Activated CD4-positive, alpha-beta T cell treated with anti-CD3 and anti-CD28 coated beads, Interleukin-2, amount 50 U/mL, for 4 hours (primary cell): Measurements from ENCODE around the gene FOCAD.

Source experiments
- DNase-seq, 2 experiments: peaks; one replicate each; pipeline ENCODE4 v3.0.0-alpha.2; 2020

FOCAD gene

DNA sequence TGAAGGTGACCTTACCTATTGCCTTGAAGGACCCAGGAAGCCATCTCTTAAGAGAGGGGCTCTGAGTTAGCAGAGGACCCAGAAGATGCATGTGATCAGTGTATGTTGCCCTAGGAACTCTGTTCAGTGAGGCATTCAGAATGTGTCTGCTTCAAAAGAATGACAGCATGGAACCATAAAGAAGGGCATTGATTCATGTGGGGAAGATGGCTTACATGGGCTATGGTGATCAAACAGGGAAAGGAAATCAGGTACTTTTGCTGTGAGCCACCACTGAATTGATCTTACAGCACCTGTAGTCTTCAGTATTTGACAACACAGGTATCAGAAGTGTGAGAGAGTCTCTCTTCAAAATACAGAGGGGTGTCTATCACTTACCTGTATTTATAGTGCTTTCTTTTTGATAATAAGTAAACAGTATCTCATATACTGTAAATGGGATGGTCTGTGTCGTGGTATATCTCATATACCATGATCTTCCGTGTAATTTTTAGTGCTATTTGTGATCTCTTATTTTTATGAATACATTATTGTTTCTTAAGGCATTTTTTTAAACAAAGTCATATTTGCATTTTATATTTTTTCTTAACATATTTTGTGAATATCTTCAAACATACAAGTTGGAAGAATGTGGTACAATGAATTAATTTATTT, 57.0 kb downstream of the FOCAD start:
- DNase-seq = no peak

DNA sequence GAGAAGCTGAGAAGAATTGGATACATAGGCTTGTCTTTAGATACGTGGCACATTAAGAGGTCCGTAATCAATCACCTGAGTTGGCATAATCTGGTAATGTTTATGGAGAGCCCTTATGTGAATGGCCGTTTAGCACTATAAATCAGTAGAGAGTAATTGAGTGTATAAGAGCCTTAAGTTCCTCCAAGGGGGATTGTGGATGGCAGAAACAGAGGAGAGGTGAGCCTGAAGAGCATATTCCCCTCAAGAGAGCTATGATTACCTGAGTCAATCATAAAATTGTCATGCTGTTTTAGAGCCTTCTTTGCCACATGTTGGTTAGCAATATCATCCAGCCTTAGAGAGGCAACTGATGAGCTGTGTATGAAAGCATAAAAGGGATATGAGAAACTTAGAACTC, 58.8 kb downstream of the FOCAD start:
- DNase-seq = no peak

DNA sequence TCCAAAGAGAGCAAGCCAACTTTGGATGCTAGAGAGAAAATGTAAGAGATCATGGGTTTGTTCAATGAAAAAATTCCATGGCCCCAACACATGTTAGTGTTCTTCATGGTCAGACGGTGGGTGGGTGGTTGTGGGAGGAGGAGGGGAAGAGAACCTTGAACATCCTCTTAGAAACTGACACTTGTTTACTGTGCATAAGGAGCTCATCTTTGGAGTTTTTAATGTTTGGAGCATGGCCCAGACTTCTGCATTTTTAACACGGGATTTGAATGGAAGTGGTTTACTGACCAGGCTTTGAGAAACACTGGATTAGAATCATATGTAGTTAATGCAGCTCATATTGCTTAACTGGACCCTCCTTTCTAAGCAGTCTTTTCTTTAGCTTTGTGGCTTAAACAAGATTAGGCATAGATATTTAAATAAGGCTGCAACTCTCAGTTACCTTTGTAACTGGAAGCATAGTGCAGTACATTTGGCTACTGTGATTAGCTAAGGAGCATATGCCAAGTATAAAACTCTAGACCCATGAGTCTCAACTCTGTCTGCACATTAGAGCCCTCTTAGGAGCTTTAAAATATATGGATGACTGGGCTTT, 60.1 kb downstream of the FOCAD start:
- DNase-seq = no peak

DNA sequence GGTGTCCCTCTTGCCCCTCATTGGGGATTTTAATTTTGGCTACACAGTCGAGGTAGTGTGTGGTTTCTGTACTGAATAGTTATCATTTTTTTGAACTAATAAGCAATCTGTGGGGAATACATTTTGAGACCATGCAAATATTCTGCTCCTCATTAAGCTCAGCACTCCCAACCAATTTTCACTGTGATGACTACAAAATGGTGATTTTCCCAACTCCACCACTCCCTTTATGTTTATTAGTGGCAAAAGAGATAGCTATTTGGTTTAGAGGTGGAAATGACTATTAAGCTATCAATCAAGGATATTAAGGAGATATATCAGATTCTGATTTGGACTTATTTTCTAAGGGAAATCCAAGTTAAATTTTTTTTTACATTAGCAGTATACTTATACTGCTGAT, 62.9 kb downstream of the FOCAD start:
- DNase-seq = no peak

DNA sequence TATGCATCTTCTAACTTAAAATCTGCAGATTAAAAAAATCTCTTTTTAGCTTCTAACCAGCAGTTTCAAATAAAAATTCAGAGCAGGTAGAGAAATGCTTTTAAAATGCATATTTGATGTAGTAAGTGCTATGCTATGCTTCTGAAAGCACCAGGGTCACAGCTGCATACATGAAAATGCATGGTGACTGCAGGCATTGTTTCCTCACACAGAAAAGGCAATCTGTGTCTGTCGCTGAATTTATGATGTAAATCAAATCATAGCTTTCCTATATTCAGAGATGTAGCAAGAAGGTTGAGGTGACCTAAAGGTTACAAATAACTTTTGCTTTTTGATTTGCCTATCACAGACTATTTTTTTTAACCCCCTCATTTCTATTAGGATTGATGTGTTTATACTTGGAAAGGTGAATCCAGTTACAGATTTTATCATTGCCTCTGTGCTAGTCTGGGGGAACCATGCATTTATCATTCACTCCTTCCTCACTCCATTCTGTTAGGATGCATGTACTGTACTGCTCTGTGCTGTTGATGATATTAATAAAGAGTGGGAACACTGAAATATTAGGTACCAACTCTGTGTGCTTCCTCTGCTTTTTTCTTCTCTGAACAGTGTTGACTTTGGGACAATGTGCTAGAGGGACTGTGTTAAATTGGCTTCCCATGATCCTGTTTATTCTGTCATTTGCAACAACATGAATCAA, 65.6 kb downstream of the FOCAD start:
- no peak for DNase-seq

DNA sequence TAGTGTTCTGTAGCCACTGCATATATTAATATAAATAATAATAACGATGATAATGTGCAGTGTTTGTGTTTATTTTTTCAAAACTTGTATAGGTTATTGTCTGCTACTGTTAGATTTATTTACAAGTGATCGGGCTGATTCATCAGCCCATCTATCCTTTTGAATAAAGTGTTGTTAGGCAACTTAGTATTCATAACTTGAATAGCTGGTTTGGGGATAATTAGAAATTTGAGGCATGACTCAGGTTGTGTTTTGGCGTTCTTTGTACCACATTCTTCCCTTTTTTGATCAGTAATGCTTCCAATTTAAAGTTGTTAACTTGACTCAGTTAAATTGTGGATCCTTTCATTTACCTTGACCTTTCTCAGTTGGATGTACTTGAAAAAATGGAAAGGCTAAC, 69.7 kb downstream of the FOCAD start:
- DNase-seq = no peak

DNA sequence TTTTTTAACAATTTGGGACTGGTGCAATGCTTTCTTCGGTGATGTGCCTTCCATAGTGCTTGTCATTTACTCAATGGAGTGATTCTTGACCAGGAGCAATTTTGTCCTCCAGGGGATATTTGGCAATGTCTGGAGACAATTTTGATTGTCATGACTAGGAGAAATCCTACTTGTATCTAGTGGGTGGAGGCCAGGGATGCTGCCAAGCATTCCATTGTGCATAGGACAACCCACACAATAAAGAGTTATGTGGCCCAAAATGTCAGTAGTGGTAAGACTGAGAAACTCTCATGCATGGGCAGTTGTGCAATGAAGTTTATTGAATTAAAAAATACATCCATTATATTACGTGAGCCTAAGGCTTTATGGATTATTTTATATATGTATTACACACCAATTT, 70.5 kb downstream of the FOCAD start:
- no peak for DNase-seq

DNA sequence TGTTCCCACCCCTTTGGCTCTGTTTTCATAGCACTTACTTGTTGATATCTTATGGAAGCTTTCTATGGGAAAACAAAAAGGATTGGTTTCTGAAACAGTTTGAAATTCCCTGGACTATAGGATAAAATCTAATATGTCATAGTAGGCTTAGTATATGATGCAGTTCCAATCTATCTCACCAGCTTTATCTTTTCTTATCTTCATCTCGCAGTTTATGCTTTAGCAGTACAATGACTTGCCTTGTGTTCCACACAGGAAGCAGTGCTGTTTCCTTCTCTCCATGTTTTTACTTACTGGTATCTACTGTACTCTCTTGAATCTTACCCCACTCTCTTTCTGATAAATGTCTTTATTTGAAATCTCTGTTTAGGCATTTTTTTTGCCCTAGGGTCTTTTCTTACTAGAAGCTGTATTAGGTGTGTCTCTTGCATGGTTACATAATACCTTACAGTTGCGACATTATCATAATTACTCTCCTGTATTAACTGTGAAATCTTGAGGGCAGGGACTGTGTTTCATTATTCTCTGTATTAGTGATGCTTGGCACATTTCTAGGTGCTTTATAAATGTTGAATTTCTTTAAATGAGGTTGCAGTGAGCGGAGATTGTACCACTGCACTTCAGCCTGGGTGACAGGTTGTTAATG, 76.3 kb downstream of the FOCAD start:
- no peak for DNase-seq

DNA sequence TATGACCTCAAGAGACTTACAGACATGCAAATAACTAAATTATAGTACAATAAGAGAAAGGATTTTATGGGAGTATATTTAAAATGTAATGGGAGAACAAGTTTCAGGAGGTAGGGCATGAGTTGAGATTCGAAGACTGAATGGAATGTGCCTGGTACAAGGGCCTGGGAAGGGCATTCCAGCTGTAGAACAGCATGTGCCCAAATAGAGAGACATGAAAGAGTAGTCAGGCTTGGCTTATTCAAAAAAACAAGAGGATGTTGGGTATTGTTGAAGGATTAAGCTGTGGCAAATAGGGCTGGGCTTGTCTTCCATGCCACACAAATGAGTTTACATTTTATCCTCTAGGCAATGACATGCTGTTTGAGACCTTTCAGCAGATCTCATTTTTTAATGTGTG, 86.9 kb downstream of the FOCAD start:
- DNase-seq = no peak

DNA sequence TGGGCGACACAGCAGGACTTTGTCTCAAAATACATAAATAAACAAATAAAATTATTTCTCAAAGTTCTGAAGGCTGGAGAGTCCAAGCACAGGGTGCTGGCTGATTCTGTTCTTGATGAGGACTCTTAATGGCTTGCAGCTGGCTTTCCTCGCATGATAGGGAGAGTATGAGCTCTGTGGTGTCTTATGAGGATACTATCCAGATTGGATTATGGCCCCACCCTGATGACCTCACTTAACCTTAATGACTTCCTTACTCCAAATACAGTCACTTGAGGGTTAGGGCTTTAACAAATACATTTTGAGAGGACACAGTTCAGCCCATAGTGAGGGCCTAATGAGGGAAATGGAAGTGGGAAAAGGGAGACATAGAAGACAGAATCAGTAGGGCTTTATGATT, 87.7 kb downstream of the FOCAD start:
- DNase-seq = no peak

DNA sequence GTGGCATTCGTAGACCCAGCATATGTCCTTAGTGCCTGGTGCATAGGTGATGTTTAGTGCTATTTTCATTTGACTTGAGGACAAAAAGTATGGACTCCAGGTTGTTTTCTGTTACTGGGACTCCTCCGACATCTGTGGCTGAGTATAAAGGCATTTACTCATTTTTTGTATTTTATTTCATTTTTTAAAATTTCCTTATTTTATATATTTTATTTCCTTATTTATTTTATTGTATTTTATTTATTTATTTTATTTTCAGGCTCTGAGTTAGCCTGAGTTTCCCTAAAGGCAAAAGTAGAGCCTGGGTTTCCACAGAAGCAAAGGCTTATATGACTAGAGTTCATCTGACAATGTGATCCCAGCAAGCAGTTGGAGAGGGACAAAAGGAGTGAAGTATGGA, 91.6 kb downstream of the FOCAD start:
- DNase-seq = no peak

DNA sequence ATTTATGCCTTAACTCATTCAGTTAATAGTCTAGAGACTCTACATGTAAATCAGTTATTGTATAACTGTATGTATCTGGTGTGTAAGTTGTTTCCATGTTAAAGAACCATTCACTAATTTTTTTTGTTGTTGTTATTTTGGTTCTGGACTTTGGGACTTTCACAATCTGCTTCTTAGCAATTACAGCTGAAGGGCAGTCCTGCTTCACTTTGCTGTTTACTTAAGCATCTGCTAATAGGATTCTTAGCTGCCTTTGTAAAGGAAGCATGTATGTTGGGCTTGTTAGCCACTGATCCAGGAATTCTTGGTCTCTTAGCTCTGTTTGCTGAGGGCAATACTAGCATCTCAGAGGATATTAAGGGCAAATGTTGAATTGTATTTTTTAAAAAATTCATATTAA, 97.0 kb downstream of the FOCAD start:
- no peak for DNase-seq

DNA sequence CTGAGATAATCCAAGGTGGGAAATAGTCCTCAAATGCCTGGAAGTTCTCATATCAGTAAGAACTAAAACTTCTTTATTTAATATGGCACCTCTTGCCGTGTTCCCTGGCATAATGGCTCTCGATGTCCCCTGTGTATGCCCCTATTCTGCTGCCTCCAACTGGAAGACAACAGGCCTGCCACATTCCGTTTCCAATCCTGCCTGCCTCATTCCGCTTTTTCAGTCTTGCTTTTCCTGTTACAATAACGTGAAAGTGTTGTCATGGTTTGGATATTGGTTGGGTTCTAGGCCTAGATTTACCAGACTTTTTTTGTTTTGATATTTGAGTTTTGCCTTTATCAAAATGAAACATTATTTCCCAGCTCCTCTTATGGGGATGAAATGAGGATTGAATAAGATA, 98.2 kb downstream of the FOCAD start:
- DNase-seq = no peak

DNA sequence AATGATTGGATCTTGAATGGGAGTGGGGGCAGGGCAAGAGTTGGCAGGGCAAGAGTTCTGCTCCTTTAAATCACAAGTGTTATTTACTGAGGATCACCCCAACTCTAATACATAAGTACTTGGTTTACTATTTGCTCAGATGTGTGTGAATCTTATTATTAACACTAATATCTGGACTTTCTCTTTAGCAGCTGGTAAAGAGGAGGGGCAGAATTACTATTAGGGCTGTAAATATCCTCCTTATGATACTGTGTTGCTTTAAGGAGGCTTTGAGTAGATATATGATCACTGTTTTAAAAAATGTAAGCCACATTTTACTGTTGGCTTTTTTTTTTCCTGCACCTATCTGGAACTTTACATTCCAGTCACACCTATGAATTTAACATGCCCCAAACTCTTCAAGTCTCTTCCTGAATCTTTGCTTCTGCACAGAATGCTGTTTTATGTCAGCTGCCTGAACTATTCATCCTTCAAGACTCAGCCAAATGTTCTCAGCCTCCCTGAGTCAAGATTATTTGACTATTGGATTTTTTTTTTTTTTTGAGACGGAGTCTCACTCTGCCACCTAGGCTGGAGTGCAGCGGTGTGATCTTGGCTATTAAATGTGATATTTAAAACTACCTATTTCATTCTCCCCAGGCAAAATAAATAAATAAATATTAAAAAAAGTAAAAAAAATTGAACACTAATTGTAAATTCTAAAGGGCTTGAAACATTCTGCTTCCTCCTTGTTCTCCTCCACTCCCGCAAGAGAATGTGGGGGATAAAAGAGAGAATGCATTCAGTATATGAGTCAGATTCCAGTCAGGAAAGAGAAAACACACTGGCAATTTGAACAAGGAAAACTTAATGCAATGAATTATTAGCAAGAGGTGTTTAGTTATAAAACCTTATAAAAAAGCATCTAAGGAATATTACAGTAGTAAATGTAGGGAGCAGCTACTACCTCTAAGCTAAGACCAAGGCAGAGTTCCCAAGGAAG, 99.3 kb downstream of the FOCAD start:
- no peak for DNase-seq

DNA sequence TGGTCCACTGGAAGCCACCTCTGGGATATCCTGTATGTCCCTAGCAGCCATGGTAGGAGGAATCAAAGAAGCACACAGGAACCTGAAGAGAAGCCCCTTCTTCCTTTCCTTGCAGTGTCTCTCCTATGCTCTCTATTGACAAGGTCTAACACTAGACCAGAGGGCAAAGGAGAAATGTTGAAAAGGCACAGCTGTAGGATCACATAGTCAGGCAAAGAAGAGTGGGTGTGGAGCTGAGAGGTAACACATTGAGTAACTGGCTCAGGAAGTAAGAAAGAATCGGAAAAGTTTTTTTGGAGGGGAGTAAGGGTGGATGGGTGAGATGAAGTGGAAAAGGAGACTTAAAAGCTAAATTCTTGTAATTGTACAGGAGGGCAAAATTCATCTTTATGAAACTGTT, 100.1 kb downstream of the FOCAD start:
- DNase-seq = no peak

DNA sequence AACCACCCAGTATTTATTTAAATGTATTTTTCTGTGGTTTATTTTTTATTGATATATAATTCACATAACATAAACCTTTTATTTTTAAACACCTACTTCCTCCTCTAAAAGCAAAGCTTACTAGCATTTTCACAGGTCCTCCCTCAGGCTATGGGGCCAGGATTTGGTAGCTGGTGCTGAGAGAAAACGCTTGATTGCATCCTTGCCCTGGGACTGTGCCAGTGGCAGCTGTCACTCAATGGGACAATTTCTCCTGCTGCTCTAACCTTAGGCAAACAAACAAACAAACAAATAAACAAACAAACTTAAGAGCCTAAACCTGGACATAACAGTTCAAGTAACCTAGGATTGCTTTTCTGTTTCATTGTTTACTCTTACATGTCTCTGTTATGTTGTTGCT, 102.7 kb downstream of the FOCAD start:
- no peak for DNase-seq

DNA sequence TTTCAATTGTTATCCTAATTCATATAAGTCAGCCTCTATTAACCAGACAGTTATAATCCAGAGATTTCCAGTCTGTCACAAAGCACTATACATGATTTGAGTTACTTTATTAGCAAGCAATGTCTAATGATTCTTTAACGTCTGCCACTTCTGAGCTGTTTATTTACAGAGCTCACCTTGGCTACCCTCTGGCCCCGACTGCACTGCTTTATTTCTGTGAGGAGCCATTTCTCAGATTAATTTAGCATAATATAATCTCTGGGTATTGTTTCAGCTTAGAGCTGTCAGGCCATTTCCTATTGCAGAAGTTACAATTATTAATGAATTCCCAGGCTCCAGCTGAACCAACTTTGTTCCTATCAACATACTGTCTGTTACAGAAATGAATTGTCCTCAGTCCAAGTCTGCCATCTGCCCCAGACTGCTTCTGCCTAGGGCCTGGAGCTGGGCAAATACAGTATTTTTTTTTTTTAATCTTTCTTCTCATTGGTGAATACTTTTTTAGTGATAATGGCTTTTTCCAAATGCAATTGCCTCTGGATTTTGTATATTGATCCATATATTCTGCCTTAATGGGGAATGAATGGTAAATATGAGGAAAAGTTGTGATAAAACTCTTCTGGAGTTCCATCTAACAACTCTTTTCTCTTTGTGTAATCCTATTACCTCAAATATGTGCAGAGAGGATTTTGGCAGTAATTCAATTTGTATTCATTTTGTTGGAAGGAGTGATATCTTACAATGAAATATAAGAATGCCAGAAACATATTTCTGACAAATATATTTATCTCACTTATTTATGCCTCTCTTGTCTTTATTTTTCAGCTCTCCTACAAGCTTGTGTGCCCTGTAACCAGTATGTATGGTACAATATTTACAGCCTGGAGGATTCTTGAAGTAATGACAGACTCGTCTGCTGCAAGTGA, 104.7 kb downstream of the FOCAD start:
- DNase-seq = no peak

DNA sequence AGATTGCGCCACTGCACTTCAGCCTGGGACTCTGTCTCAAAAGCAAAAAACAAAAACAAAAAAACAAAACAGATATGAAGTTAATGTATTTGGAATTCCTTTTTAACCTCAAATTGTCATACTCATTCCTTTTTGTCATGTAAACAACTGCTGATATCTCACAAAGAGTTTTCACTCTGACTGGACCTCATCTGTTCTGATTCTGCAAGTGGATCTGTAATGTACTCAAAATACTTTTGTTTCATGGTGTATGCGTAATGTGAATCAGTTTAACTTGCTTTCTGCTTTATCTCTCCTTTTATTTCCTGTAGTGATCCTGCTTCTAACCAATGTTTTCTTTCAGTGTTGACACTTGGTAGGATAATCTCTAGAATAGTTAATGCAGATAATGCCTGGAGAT, 106.7 kb downstream of the FOCAD start:
- DNase-seq = no peak

DNA sequence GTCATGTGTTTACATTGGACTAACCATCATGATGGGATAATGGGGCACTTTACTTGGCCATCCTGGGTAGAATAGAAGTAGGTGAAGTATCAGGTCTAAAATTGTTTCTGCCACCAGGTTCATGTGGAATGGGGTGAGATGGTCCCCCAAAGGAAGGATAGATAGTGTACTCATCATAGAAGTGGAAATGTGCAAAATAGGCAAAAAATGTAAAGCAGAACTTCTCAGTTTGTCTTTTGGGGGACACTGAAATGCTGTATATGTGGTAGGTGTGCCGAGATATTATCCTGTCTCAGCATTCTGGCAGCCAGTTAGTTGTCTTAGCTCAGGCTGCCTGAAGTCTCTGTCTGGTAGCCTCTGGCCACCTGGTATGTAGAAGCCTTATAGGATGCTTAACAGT, 107.6 kb downstream of the FOCAD start:
- no peak for DNase-seq

DNA sequence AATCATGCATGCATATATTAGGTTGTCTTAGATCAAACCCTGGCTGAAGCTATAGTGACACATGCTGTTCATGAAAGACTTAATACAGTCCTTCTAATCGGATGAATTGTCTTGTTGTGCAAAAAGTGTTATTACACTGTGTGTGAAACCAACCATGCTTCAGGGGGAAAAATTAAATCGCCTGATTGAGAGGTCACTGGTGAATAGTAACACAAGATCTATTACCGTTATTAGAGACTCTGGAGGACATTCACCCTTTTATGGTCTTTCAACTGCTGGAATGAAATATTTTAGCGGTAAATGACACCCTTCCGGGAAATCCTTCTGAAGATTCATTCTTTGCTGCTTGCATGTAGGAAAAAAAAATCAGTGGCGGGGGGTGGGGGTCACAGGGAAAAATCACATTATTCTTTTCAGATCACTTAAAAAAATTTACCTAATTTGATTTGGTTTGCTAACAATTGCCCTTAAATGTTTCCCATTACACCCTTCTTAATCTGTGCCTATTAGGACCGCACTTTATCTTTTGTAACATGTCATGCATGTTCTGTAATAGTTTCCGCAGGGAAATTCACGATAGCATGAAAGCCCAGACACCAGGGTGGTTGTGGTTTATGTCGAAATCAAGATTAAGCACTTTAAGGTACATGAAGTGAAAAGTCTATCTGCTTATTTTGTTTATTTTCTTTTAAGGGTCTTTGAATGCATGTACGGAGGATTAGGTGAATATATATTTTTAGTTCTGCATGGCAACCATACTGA, 120.6 kb downstream of the FOCAD start:
- no peak for DNase-seq

DNA sequence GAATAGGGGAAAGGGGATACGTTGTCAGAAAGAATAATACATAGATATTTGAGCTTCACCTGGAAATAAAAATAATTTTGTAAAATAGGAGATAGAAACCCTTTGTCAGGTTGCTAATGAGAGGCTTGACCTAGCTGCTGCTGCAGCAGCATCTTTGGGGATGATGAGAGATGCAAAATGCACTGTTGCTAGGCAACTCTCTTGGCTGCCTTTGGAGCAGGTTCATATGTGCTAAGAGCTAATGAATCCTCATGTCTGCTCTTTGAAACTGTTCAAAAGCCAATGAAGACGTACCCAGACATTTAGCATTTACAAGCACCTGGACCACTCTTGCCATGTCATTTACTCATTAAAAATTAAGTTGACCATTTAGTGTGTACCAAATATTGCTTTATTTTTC, 121.7 kb downstream of the FOCAD start:
- no peak for DNase-seq
